Endothelial cell of umbilical vein (primary cell): Measurements from ENCODE around the gene TTI1. TPM values are rescaled to one million over a fixed set of nuclear protein-coding genes. Genes with fewer than 3 reads are reported as not detected.

Experiments used
- BruUV-seq: library from RNA; stranded (reverse); fragments of 400-500 nt; replicated peaks from 2 replicates; lab custom pipeline; 2021; lab: Mats Ljungman, UMichigan
- CTCF ChIA-PET: fragments of 300-600, 350-600 bp; sonication (Branson Sonifier 250); formaldehyde crosslinking; loops from one replicate; lab custom pipeline; 2021; ENCODE audit warnings: antibody characterized with exemption, inconsistent platforms; lab: Charles Lee
- POLR2A ChIA-PET: fragments of 300-600, 350-600 bp; sonication (Branson Sonifier 250); formaldehyde crosslinking; loops from one replicate; lab custom pipeline; 2021; ENCODE audit warnings: antibody characterized with exemption, inconsistent platforms; lab: Charles Lee
- DNase-seq: peaks from one replicate; pipeline ENCODE4 v3.0.0-alpha.2; 2011; ENCODE audit warnings: low read depth, low spot score
- FAIRE-seq: peaks from 2 replicates; lab custom pipeline; 2011; peaks lifted over from hg19 to GRCh38; lab: Jason Lieb, UNC
- H2AFZ ChIP-seq: 2 replicates; pipeline ENCODE4 v1.6.0; 2012; ENCODE audit warnings: low read depth, low read length, control low read depth, inconsistent platforms
- H3K27ac ChIP-seq: 2 replicates; pipeline ENCODE4 v1.5.1; 2011; ENCODE audit warnings: low read depth, mild to moderate bottlenecking, control low read depth, low read length, moderate library complexity; ENCODE audit not compliant: insufficient read depth
- H3K27me3 ChIP-seq, 2 experiments: 2 replicates each; pipeline versions ENCODE4 v1.6.0 to v1.6.1; 2011; ENCODE audit warnings: low read length in 2 of 2, mixed read lengths in 1 of 2; ENCODE audit not compliant: control insufficient read depth in 2 of 2, insufficient read depth in 2 of 2
- H3K36me3 ChIP-seq, 2 experiments: 2 replicates in 1 of 2; 3 replicates in 1 of 2; pipeline ENCODE4 v1.5.1; 2011; ENCODE audit warnings: low read length in 2 of 2, mild to moderate bottlenecking in 1 of 2, moderate library complexity in 1 of 2; ENCODE audit not compliant: control insufficient read depth in 2 of 2, insufficient read depth in 2 of 2; ENCODE audit errors: extremely low read depth in 1 of 2
- H3K4me1 ChIP-seq: 3 replicates; pipeline ENCODE4 v1.5.1; 2011; ENCODE audit warnings: mild to moderate bottlenecking, low read length; ENCODE audit not compliant: control insufficient read depth, insufficient read depth; ENCODE audit errors: extremely low read depth
- H3K4me2 ChIP-seq: 2 replicates; pipeline ENCODE4 v1.6.1; 2011; ENCODE audit warnings: low read length, control low read depth, mixed read lengths; ENCODE audit not compliant: insufficient read depth
- H3K4me3 ChIP-seq, 3 experiments: fragments of 200-600 bp in 1 of 3; sonication (generic), shearing (Covaris generic) in 1 of 3; replicated peaks in 1 of 3; 2 replicates each; pipeline ENCODE4 v1.5.1; 2011 to 2016; ENCODE audit warnings: control low read depth in 3 of 3, low read length in 3 of 3, mild to moderate bottlenecking in 2 of 3, inconsistent platforms in 1 of 3, low read depth in 1 of 3, moderate library complexity in 1 of 3; ENCODE audit not compliant: insufficient read depth in 1 of 3
- H3K79me2 ChIP-seq: 2 replicates; pipeline ENCODE4 v1.6.0; 2012; ENCODE audit warnings: low read length, inconsistent platforms; ENCODE audit not compliant: control insufficient read depth, insufficient read depth
- H3K9ac ChIP-seq: replicated peaks from 2 replicates; pipeline ENCODE3; 2011; ENCODE audit warnings: low read length, control low read depth; ENCODE audit not compliant: insufficient read depth; ENCODE audit errors: extremely low read depth
- H3K9me1 ChIP-seq: replicated peaks from 3 replicates; pipeline ENCODE4 v1.6.0; 2011; ENCODE audit warnings: mild to moderate bottlenecking, low read length; ENCODE audit not compliant: control insufficient read depth, insufficient read depth; ENCODE audit errors: extremely low read depth
- H3K9me3 ChIP-seq: replicated peaks from 2 replicates; pipeline ENCODE4 v1.5.1; 2012; ENCODE audit warnings: low read length, inconsistent platforms; ENCODE audit not compliant: control insufficient read depth, insufficient read depth
- H4K20me1 ChIP-seq: replicated peaks from 2 replicates; pipeline ENCODE3; 2011; ENCODE audit warnings: mild to moderate bottlenecking, low read length; ENCODE audit not compliant: control insufficient read depth, insufficient read depth; ENCODE audit errors: extremely low read depth
- EZH2 ChIP-seq: IDR thresholded peaks from 2 replicates; pipeline ENCODE4 v1.6.1; 2012; ENCODE audit warnings: borderline replicate concordance, low read depth, mild to moderate bottlenecking, moderate library complexity, low read length, inconsistent platforms; ENCODE audit not compliant: severe bottlenecking
- FOS ChIP-seq: IDR thresholded peaks from 2 replicates; pipeline ENCODE4 v1.6.1; 2011; ENCODE audit warnings: mild to moderate bottlenecking, low read length, moderate library complexity, borderline replicate concordance; ENCODE audit not compliant: insufficient read depth
- GATA2 ChIP-seq: IDR thresholded peaks from 2 replicates; pipeline ENCODE4 v1.7.0; 2011; ENCODE audit warnings: low read depth, mild to moderate bottlenecking, moderate library complexity, mixed read lengths, low read length; ENCODE audit not compliant: insufficient read length, insufficient read depth
- JUN ChIP-seq: IDR thresholded peaks from 2 replicates; pipeline ENCODE4 v1.6.1; 2011; ENCODE audit warnings: borderline replicate concordance, low read depth; ENCODE audit not compliant: insufficient read length, insufficient read depth
- MAX ChIP-seq: IDR thresholded peaks from 2 replicates; pipeline ENCODE4 v1.6.1; 2011; ENCODE audit not compliant: insufficient read depth, insufficient read length
- MYC ChIP-seq: IDR thresholded peaks from one replicate; pipeline ENCODE4 v1.6.1; 2011; ENCODE audit warnings: mild to moderate bottlenecking, low read depth, low read length
- POLR2A ChIP-seq: IDR thresholded peaks from 2 replicates; pipeline ENCODE4 v1.6.1; 2012; ENCODE audit warnings: low read depth, mild to moderate bottlenecking, control low read depth, low read length
- POLR2AphosphoS5 ChIP-seq: IDR thresholded peaks from 2 replicates; pipeline ENCODE4 v1.6.1; 2012; ENCODE audit warnings: low read depth, mild to moderate bottlenecking, control low read depth, low read length, moderate library complexity; ENCODE audit not compliant: insufficient read depth
- dilution Hi-C: fragments of 300-500 bp; cut with MboI; formaldehyde crosslinking; loops from one replicate; pipeline ENCODE4 v1.15.0; 2019; ENCODE audit warnings: low sequenced_read_pairs; ENCODE audit not compliant: extremely low pct_ligation_motif_present
- intact Hi-C: fragments of 100-400 bp; cut with micrococcal nuclease; formaldehyde crosslinking; loops from one replicate; pipeline ENCODE4 v1.10.0; 2022
- polyA plus RNA-seq, 4 experiments: library from polyadenylated mRNA; depleted of rRNA in 3 of 4; stranded (reverse) in 3 of 4; unstranded in 1 of 4; fragments of >200 nt; gene quantifications; 2 replicates each; pipeline versions ENCODE4 v1.2.1 to v1.2.3, GENCODE V29; 2011 to 2012; ENCODE audit warnings: missing spikeins in 1 of 4
- total RNA-seq: library from RNA; stranded (reverse); gene quantifications from 2 replicates; pipeline ENCODE4 v1.2.3, GENCODE V29; 2021

Gene TTI1
- total and polyA plus RNA-seq, 2 donors (not counting 3 experiments of a cell fraction or from before 2014, with no cell fraction given): 13.2 to 23.2 TPM

DNA sequence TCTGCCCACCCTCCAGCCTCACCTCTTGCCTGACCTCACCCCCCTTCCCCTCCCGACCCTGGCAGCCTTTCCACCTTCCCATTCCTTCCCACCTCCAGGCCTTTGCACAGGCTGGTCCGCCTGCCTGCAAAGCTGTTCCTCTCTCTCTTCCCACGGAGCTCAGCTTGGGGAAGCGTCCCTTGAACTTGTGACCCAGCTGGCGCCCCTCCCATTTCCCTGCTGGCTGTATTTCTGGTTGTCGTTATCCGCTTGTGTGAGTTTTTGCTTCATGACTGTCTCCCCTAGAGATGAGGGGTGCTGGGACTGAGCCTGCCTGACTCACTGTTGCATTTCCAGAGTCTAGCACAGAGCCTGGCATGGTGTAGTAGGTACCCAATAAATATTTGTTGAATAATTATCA lies 97.8 kb downstream of the TTI1 start:
- DNase-seq (no peak), FAIRE-seq (no peak)
- Histone ChIP-seq H3K27me3 (peaks cover 0 to 6% of the 10 kb centered on the region in 2 experiments), H2AFZ (no peak overlapping the region), H3K9ac (no peak overlapping the region), H3K4me3 (no peak overlapping the region), H3K4me2 (no peak overlapping the region), H3K9me3 (no peaks in the 10 kb centered on the region), H3K36me3 (no peaks in the 10 kb centered on the region), H3K4me1 (no peaks in the 10 kb centered on the region), H3K27ac (no peak overlapping the region), H3K79me2 (no peaks in the 10 kb centered on the region), H4K20me1 (no peaks in the 10 kb centered on the region), H3K9me1 (no peaks in the 10 kb centered on the region)
- BruUV-seq: no TSS peak
- intact Hi-C loops (no loop called here), dilution Hi-C loops (no loop called here)
- CTCF ChIA-PET: no interaction called here
- POLR2A ChIA-PET: no interaction called here
- TF ChIP-seq MYC (no peak), MAX (no peak), EZH2 (no peak), POLR2AphosphoS5 (no peak), FOS (no peak), JUN (no peak), POLR2A (no peak), GATA2 (no peak)
